DMS79 treated with DMSO at 0.1 percent for 48 hours (cell line): ENCODE results near the gene ST13.
"Not testable (repeated sequence)": the region's sequence is repeated elsewhere in the genome, so short reads cannot be mapped to it uniquely, and the experiment has no call there.

Experiments
- DNase-seq: peaks from one replicate; lab custom pipeline; 2025; lab: John Stamatoyannopoulos, UW

ST13 gene

DNA sequence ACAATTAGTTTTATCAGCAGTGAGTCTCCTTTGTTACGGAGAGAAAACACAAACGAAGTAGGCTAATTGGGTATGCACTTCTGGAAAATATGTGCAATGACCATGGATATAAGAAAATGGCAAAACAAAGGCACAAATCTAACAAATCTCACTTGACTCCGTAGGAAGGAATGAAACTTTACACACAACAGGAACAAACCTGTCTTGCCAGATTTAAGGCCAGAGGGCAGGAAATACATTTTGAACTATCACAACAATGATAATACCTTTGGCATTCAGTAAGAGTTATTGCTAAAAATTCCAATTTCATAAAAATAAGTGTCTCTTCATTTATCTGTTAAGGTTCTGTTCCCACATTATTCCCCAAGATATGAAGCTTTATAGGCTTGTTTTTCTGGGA is 73.9 kb downstream of the ST13 start:
- DNase-seq: no peak

DNA sequence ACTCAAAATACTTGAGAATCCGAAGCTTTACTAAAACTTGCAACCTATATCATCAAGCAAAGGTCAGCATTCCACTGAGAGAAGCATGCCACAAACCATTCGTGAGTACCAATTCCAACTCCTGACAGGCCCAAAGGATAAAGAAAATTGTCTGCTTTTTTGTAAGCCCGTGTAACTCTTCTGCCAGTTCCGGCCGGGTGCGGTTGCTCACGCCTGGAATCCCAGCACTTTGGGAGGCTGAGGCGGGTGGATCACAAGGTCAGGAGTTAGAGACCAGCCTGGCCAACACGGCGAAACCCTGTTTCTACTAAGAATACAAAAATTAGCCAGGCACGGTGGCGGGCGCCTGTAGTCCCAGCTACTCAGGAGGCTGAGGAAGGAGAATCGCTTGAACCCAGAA is 74.7 kb downstream of the ST13 start:
- DNase-seq: not testable (repeated sequence)
